H1 (cell line): Measurements from ENCODE around the gene MTM1. TPM values are rescaled to one million over a fixed set of nuclear protein-coding genes. Genes with fewer than 3 reads are reported as not detected.

Experiments
- CTCF ChIA-PET: fragments of 300-600 bp; sonication (Branson Sonifier 250); formaldehyde crosslinking; loops from one replicate; lab custom pipeline; 2021; ENCODE audit not compliant: partially characterized antibody; lab: Charles Lee
- POLR2A ChIA-PET: fragments of 300-600 bp; sonication (Branson Sonifier 250); formaldehyde crosslinking; loops from one replicate; lab custom pipeline; 2021; ENCODE audit warnings: inconsistent platforms; ENCODE audit not compliant: partially characterized antibody; lab: Charles Lee
- DNase-seq, 2 experiments: peaks; one replicate each; pipeline versions ENCODE4 v3.0.0 to v3.0.0-alpha.2; 2010 to 2022; ENCODE audit warnings: low spot score in 2 of 2, low read depth in 1 of 2, mixed read lengths in 1 of 2
- FAIRE-seq: peaks from 2 replicates; lab custom pipeline; 2011; peaks lifted over from hg19 to GRCh38; lab: Jason Lieb, UNC
- H2AFZ ChIP-seq: 2 replicates; pipeline ENCODE4 v1.8.1; 2012; ENCODE audit warnings: low read length, inconsistent platforms
- H2AK5ac ChIP-seq: 2 replicates; pipeline ENCODE4 v1.6.1; 2013; ENCODE audit warnings: low read depth, low read length
- H2BK120ac ChIP-seq: replicated peaks from 2 replicates; pipeline ENCODE3; 2013; ENCODE audit warnings: low read depth, low read length, inconsistent platforms
- H2BK12ac ChIP-seq: 2 replicates; pipeline ENCODE4 v1.6.1; 2013; ENCODE audit warnings: low read depth, low read length
- H2BK15ac ChIP-seq: 2 replicates; pipeline ENCODE4 v1.6.1; 2013; ENCODE audit warnings: low read length
- H2BK20ac ChIP-seq: 2 replicates; pipeline ENCODE4 v1.6.1; 2013; ENCODE audit warnings: low read length
- H2BK5ac ChIP-seq: 2 replicates; pipeline ENCODE4 v1.6.1; 2013; ENCODE audit warnings: low read depth, low read length
- H3K14ac ChIP-seq: 2 replicates; pipeline ENCODE4 v1.6.1; 2013; ENCODE audit warnings: inconsistent platforms; ENCODE audit not compliant: insufficient read length
- H3K18ac ChIP-seq: 2 replicates; pipeline ENCODE4 v1.6.1; 2013; ENCODE audit warnings: low read length; ENCODE audit errors: extremely low read depth
- H3K23ac ChIP-seq: 2 replicates; pipeline ENCODE4 v1.6.1; 2013; ENCODE audit warnings: inconsistent platforms; ENCODE audit not compliant: insufficient read length
- H3K23me2 ChIP-seq: 2 replicates; pipeline ENCODE4 v1.6.1; 2013; ENCODE audit warnings: low read depth, low read length
- H3K27ac ChIP-seq: 2 replicates; pipeline ENCODE4 v1.6.1; 2011; ENCODE audit warnings: low read depth, low read length, inconsistent platforms
- H3K27me3 ChIP-seq, 4 experiments: replicated peaks in 1 of 4; 1 replicate in 1 of 4; 2 replicates in 3 of 4; pipeline versions ENCODE4 v1.6.1 to v1.8.1; 2011 to 2013; ENCODE audit warnings: low read length in 3 of 4, mild to moderate bottlenecking in 3 of 4, inconsistent platforms in 2 of 4, mixed read lengths in 2 of 4, moderate library complexity in 1 of 4; ENCODE audit not compliant: control insufficient read depth in 3 of 4, insufficient read depth in 3 of 4; ENCODE audit errors: extremely low read depth in 1 of 4
- H3K36me3 ChIP-seq, 4 experiments: 2 replicates each; pipeline versions ENCODE4 v1.6.1 to v1.8.1; 2011 to 2013; ENCODE audit warnings: mild to moderate bottlenecking in 4 of 4, low read length in 3 of 4, moderate library complexity in 2 of 4, control low read depth in 1 of 4, inconsistent platforms in 1 of 4; ENCODE audit not compliant: insufficient read depth in 4 of 4, control insufficient read depth in 2 of 4
- H3K4ac ChIP-seq: replicated peaks from 2 replicates; pipeline ENCODE3; 2013; ENCODE audit warnings: low read length, low read depth, mixed read lengths, inconsistent platforms; ENCODE audit not compliant: insufficient read length
- H3K4me1 ChIP-seq, 4 experiments: replicated peaks in 1 of 4; 1 replicate in 1 of 4; 2 replicates in 3 of 4; pipeline versions ENCODE4 v1.6.1 to v1.8.1; 2011 to 2013; ENCODE audit warnings: low read length in 3 of 4, inconsistent platforms in 2 of 4, mixed read lengths in 1 of 4; ENCODE audit not compliant: insufficient read depth in 4 of 4, control insufficient read depth in 3 of 4
- H3K4me2 ChIP-seq, 2 experiments: 2 replicates each; pipeline versions ENCODE4 v1.6.1 to v1.8.1; 2011 to 2013; ENCODE audit warnings: low read depth in 2 of 2, low read length in 2 of 2, control low read depth in 1 of 2, inconsistent platforms in 1 of 2, mild to moderate bottlenecking in 1 of 2; ENCODE audit not compliant: insufficient read depth in 1 of 2
- H3K4me3 ChIP-seq, 4 experiments: fragments of 200-600, 300-600 bp in 1 of 4; sonication (generic), shearing (Covaris generic), sonication (Bioruptor Twin) in 1 of 4; 2 replicates each; pipeline versions ENCODE4 v1.5.1 to v1.8.1; 2011 to 2016; ENCODE audit warnings: low read length in 4 of 4, low read depth in 3 of 4, control low read depth in 2 of 4, inconsistent platforms in 2 of 4, mild to moderate bottlenecking in 2 of 4, mixed read lengths in 1 of 4, moderate library complexity in 1 of 4; ENCODE audit not compliant: insufficient read depth in 2 of 4; ENCODE audit errors: extremely low read depth in 1 of 4
- H3K56ac ChIP-seq: replicated peaks from 2 replicates; pipeline ENCODE3; 2013; ENCODE audit warnings: low read depth, mild to moderate bottlenecking, mixed read lengths, low read length, inconsistent platforms; ENCODE audit not compliant: insufficient read length
- H3K79me1 ChIP-seq: 2 replicates; pipeline ENCODE4 v1.6.1; 2013; ENCODE audit warnings: low read depth, low read length, control low read depth
- H3K79me2 ChIP-seq, 2 experiments: 2 replicates each; pipeline versions ENCODE4 v1.6.1 to v1.8.1; 2012 to 2013; ENCODE audit warnings: low read length in 2 of 2, mild to moderate bottlenecking in 2 of 2, inconsistent platforms in 1 of 2; ENCODE audit not compliant: insufficient read depth in 2 of 2, control insufficient read depth in 1 of 2
- H3K9ac ChIP-seq, 4 experiments: replicated peaks in 1 of 4; 1 replicate in 1 of 4; 2 replicates in 3 of 4; pipeline versions ENCODE4 v1.6.1 to v1.8.1; 2011 to 2013; ENCODE audit warnings: low read depth in 3 of 4, low read length in 3 of 4, control low read depth in 2 of 4, mild to moderate bottlenecking in 2 of 4, moderate library complexity in 2 of 4, inconsistent platforms in 1 of 4; ENCODE audit errors: extremely low read depth in 1 of 4
- H3K9me3 ChIP-seq, 2 experiments: 2 replicates each; pipeline versions ENCODE4 v1.6.1 to v1.8.1; 2012 to 2013; ENCODE audit warnings: mild to moderate bottlenecking in 2 of 2, moderate library complexity in 2 of 2, control low read depth in 1 of 2, inconsistent platforms in 1 of 2, low read depth in 1 of 2, low read length in 1 of 2, mixed read lengths in 1 of 2; ENCODE audit not compliant: insufficient read depth in 2 of 2
- H4K20me1 ChIP-seq, 2 experiments: replicated peaks in 1 of 2; 2 replicates each; pipeline versions ENCODE3 to v1.8.1; 2011 to 2013; ENCODE audit warnings: inconsistent platforms in 2 of 2, low read length in 2 of 2, mild to moderate bottlenecking in 1 of 2; ENCODE audit not compliant: insufficient read depth in 2 of 2, control insufficient read depth in 1 of 2
- H4K5ac ChIP-seq: 2 replicates; pipeline ENCODE4 v1.6.1; 2013; ENCODE audit warnings: low read length, low read depth, mixed read lengths, inconsistent platforms; ENCODE audit not compliant: insufficient read length
- H4K8ac ChIP-seq: 2 replicates; pipeline ENCODE4 v1.8.0; 2013; ENCODE audit warnings: mild to moderate bottlenecking, moderate library complexity, low read length, inconsistent platforms; ENCODE audit not compliant: insufficient read depth; ENCODE audit errors: extremely low read depth
- H4K91ac ChIP-seq: replicated peaks from 2 replicates; pipeline ENCODE3; 2013; ENCODE audit warnings: low read length, mixed read lengths, inconsistent platforms; ENCODE audit not compliant: insufficient read length
- BCL11A ChIP-seq, 2 experiments: IDR thresholded peaks; one replicate each; pipeline ENCODE4 v1.6.1; 2011; ENCODE audit warnings: low read depth in 2 of 2, low read length in 2 of 2, mild to moderate bottlenecking in 2 of 2
- BRCA1 ChIP-seq: IDR thresholded peaks from 2 replicates; pipeline ENCODE4 v1.6.1; 2012; ENCODE audit warnings: low read depth, low read length, improper control_type of control experiment
- CBX8 ChIP-seq: fragments of 300-800, 300-1000 bp; sonication (generic); IDR thresholded peaks from 2 replicates; pipeline ENCODE4 v1.7.1; 2016; ENCODE audit warnings: low read depth, low read length, borderline replicate concordance
- CTBP2 ChIP-seq: IDR thresholded peaks from 2 replicates; pipeline ENCODE4 v1.7.0; 2011; ENCODE audit warnings: borderline replicate concordance, mild to moderate bottlenecking, moderate library complexity, mixed read lengths, low read length; ENCODE audit not compliant: insufficient read depth, insufficient read length
- CTCF ChIP-seq, 3 experiments: IDR thresholded peaks; 1 replicate in 2 of 3; 2 replicates in 1 of 3; pipeline versions ENCODE4 v1.5.1 to v1.6.1; 2011; ENCODE audit warnings: low read length in 3 of 3, mild to moderate bottlenecking in 3 of 3, inconsistent platforms in 2 of 3, low read depth in 1 of 3, moderate library complexity in 1 of 3; ENCODE audit not compliant: insufficient read depth in 1 of 3; ENCODE audit errors: control extremely low read depth in 1 of 3
- KDM5A ChIP-seq: fragments of 200-600 bp; IDR thresholded peaks from 2 replicates; pipeline ENCODE4 v1.7.1; 2012; ENCODE audit warnings: mild to moderate bottlenecking, low read length, inconsistent platforms, mixed read lengths
- MAFK ChIP-seq: IDR thresholded peaks from 2 replicates; pipeline ENCODE4 v1.6.1; 2012; ENCODE audit warnings: low read depth, mild to moderate bottlenecking, improper control_type of control experiment, low read length
- POU5F1 ChIP-seq: IDR thresholded peaks from 2 replicates; pipeline ENCODE4 v1.6.1; 2011; ENCODE audit warnings: low read depth, mild to moderate bottlenecking, low read length, moderate library complexity
- RAD21 ChIP-seq, 2 experiments: IDR thresholded peaks in 1 of 2; conservative IDR thresholded peaks in 1 of 2; 2 replicates each; pipeline ENCODE4 v1.6.1; 2011; ENCODE audit warnings: low read depth in 2 of 2, low read length in 2 of 2, improper control_type of control experiment in 1 of 2, inconsistent platforms in 1 of 2, mild to moderate bottlenecking in 1 of 2, moderate library complexity in 1 of 2
- RXRA ChIP-seq: IDR thresholded peaks from 2 replicates; pipeline ENCODE4 v1.6.1; 2011; ENCODE audit warnings: low read depth, mild to moderate bottlenecking, low read length, moderate library complexity; ENCODE audit not compliant: insufficient read depth
- TBP ChIP-seq: IDR thresholded peaks from 2 replicates; pipeline ENCODE4 v1.6.1; 2011; ENCODE audit warnings: low read depth, low read length, improper control_type of control experiment
- YY1 ChIP-seq: IDR thresholded peaks from 2 replicates; pipeline ENCODE4 v1.6.1; 2011; ENCODE audit warnings: low read depth, mild to moderate bottlenecking, low read length
- WGBS, 2 experiments: shearing (Covaris generic) in 1 of 2; methylation state at CpG; one replicate each; pipeline versions ENCODE4 v1.1.6 to v1.1.7; 2013 to 2015; ENCODE audit warnings: low lambda C conversion rate in 2 of 2, mixed read lengths in 2 of 2, inconsistent platforms in 1 of 2, low coverage in 1 of 2, missing lambda C conversion rate in 1 of 2; ENCODE audit not compliant: insufficient replicate concordance in 2 of 2, insufficient coverage in 1 of 2, insufficient read length in 1 of 2; ENCODE audit errors: extremely low coverage in 1 of 2, missing lambda C conversion rate in 1 of 2; 5-methylcytosine and 5-hydroxymethylcytosine counted together
- polyA plus RNA-seq, 7 experiments: library from polyadenylated mRNA; depleted of rRNA in 3 of 7; stranded (reverse) in 5 of 7; unstranded in 2 of 7; fragments of >200 nt in 5 of 7; fragments of 200-250 nt in 2 of 7; gene quantifications; 1 replicate in 5 of 7; 2 replicates in 1 of 7; 4 replicates in 1 of 7; pipeline versions ENCODE4 v1.2.1 to v1.2.3, GENCODE V29; 2011 to 2013; ENCODE audit warnings: missing spikeins in 2 of 7, mixed read lengths in 2 of 7
- total RNA-seq: library from RNA; stranded (reverse); fragmentation: NEBNext Ultra II Directional; extraction: Animal tissue kit (Norgen Biotek cat#: 25700); gene quantifications from 2 replicates; pipeline ENCODE4 v1.2.1, GENCODE V29; 2021

The MTM1 gene
- total and polyA plus RNA-seq, 2 of the 8 experiments (the other 6 are each of a cell fraction or from before 2014, with no cell fraction given), result 2.3 to 8.4 TPM

DNA sequence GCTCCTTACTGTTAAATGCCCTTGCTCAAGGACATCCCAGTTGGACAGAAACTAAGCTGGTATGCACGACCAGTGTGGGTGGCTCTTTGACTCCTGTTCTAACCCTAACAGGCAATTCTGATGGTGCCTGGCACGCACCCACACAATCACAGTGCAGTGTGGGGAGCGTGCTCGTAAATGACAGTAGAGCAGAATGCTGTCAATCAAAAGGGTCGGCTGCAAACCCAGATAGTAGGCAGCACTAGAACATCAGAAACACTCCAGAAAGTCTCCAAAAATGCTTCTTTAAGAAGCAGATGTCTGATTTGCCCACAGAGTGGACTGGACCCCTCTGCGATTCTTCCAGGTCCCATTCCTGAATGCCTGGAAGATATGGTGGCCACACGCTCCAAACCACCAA is 37.6 kb upstream of the MTM1 start:
- ChIA-PET POLR2A (no interaction called here), CTCF (interaction anchor here (0.8 to 1.5 kb wide), 3 partner anchors 13 to 114 kb away, joined by 3 to 4 read pairs (median 3); no protein-coding TSS in a partner anchor)
- Histone ChIP-seq H2BK12ac (no peak overlapping the region), H3K4ac (no peak overlapping the region), H2BK5ac (no peak overlapping the region), H3K4me2 (no peak overlapping the region), H4K20me1 (no peaks in the 10 kb centered on the region), H2BK15ac (no peak overlapping the region), H3K56ac (no peak overlapping the region), H3K36me3 (no peaks in the 10 kb centered on the region), H2AK5ac (no peak overlapping the region), H3K23ac (no peak overlapping the region), H3K27ac (no peak overlapping the region), H3K14ac (no peak overlapping the region), H3K4me3 (no peak overlapping the region), H3K18ac (no peak overlapping the region), H4K5ac (no peak overlapping the region), H3K4me1 (no peaks in the 10 kb centered on the region), H3K23me2 (no peaks in the 10 kb centered on the region), H3K9ac (no peak overlapping the region), H2BK20ac (no peak overlapping the region), H3K27me3 (no peaks in the 10 kb centered on the region), H4K8ac (no peak overlapping the region), H3K79me1 (no peaks in the 10 kb centered on the region), H4K91ac (no peak overlapping the region), H3K79me2 (no peaks in the 10 kb centered on the region), H2BK120ac (no peak overlapping the region), H3K9me3 (no peaks in the 10 kb centered on the region), H2AFZ (no peak overlapping the region)
- FAIRE-seq (no peak), DNase-seq (no peak)
- WGBS, 2 experiments, result 80% methylated on average over 3 of the region's 7 CpGs; no CpG with 5 or more reads in 1 of the 2 experiments
- TF ChIP-seq CBX8, result no peak
- no peak for TF ChIP-seq RAD21 (IDR thresholded peaks at IDR 0.05 in 1 of 2, conservative IDR thresholded peaks at IDR 0.05 in 1 of 2; ENCODE audit: low read depth in 2 of 2, low read length in 2 of 2)
- TF ChIP-seq RXRA, result no peak
- TF ChIP-seq BCL11A (IDR thresholded peaks at IDR 0.05; ENCODE audit: low read depth in 2 of 2, low read length in 2 of 2), result no peak
- TF ChIP-seq POU5F1, result no peak
- no peak for TF ChIP-seq YY1
- TF ChIP-seq BRCA1, result no peak
- no peak for TF ChIP-seq CTBP2
- no peak for TF ChIP-seq MAFK
- no peak for TF ChIP-seq TBP
- TF ChIP-seq CTCF (IDR thresholded peaks at IDR 0.05; ENCODE audit: control extremely low read depth in 1 of 3, insufficient read depth in 1 of 3, low read depth in 1 of 3, low read length in 3 of 3), result no peak
- TF ChIP-seq KDM5A, result no peak
